G401.6 (cell line): Measurements from ENCODE around the gene SDHB.

Experiments used
- FAIRE-seq: peaks from 2 replicates; lab custom pipeline; 2012; peaks lifted over from hg19 to GRCh38; lab: Jason Lieb, UNC

SDHB gene

GRCh38 chr1:16986560-16986959 is 67.3 kb downstream of the SDHB start:
- no peak for FAIRE-seq

GRCh38 chr1:16986113-16986512 is 67.7 kb downstream of the SDHB start:
- FAIRE-seq, result no peak

- FAIRE-seq, result no peak
These were observed 69.1 kb downstream of the SDHB start for GRCh38 chr1:16984717-16985116.

- FAIRE-seq, result no peak
These were observed 70.2 kb downstream of the SDHB start for GRCh38 chr1:16983649-16984048.

- FAIRE-seq, result no peak
These were observed 70.9 kb downstream of the SDHB start for GRCh38 chr1:16982902-16983301.

- FAIRE-seq, result no peak
These were observed 72.5 kb downstream of the SDHB start for GRCh38 chr1:16981269-16981849.

- FAIRE-seq, result no peak
These were observed 73.2 kb downstream of the SDHB start, which contains the start of gene MFAP2 for GRCh38 chr1:16980473-16981268. Gene MFAP2 (minus strand): TSS chr1:16980620. CDS start chr1:16978273, 2,347 bp downstream.

GRCh38 chr1:16979475-16980327 is 74.1 kb downstream of the SDHB start:
- no peak for FAIRE-seq

- no peak for FAIRE-seq
These were observed 75.0 kb downstream of the SDHB start for GRCh38 chr1:16978567-16979474.

GRCh38 chr1:16978139-16978538 is 75.7 kb downstream of the SDHB start:
- FAIRE-seq, result no peak

- no peak for FAIRE-seq
These were observed 76.5 kb downstream of the SDHB start for GRCh38 chr1:16977377-16977776.

GRCh38 chr1:16976966-16977365 is 76.9 kb downstream of the SDHB start:
- no peak for FAIRE-seq

GRCh38 chr1:16975838-16976237 is 78.0 kb downstream of the SDHB start:
- no peak for FAIRE-seq

- FAIRE-seq, result no peak
These were observed 78.6 kb downstream of the SDHB start for GRCh38 chr1:16975211-16975610.

- no peak for FAIRE-seq
These were observed 80.6 kb downstream of the SDHB start for GRCh38 chr1:16973215-16973614.

GRCh38 chr1:16972189-16972895 is 81.5 kb downstream of the SDHB start:
- no peak for FAIRE-seq

- peak; percentile 19 for FAIRE-seq
These were observed 82.3 kb downstream of the SDHB start for GRCh38 chr1:16971341-16972188.

- no peak for FAIRE-seq
These were observed 83.5 kb downstream of the SDHB start for GRCh38 chr1:16970132-16970910.

- FAIRE-seq, result no peak
These were observed 84.2 kb downstream of the SDHB start for GRCh38 chr1:16969651-16970050.
